DMS53 treated with DMSO at 0.1 percent for 48 hours (cell line): Measurements from ENCODE around the gene SH3PXD2A.
A peak's percentile ranks its signal among the peaks of the same experiment; 100 is the strongest.
"Not testable (repeated sequence)": the region's sequence is repeated elsewhere in the genome, so short reads cannot be mapped to it uniquely, and the experiment has no call there.

Experiments
- DNase-seq: peaks from one replicate; lab custom pipeline; 2025; ENCODE audit not compliant: unreplicated experiment; lab: John Stamatoyannopoulos, UW

SH3PXD2A gene

GRCh38 chr10:103793920-103794883 lies 61.2 kb downstream of the SH3PXD2A start:
- DNase-seq: peak; percentile 99

GRCh38 chr10:103793429-103793828 lies 61.9 kb downstream of the SH3PXD2A start:
- DNase-seq: peak; percentile 43

- no peak for DNase-seq
These were observed 62.8 kb downstream of the SH3PXD2A start for GRCh38 chr10:103792547-103792946.

- DNase-seq: no peak
These were observed 63.5 kb downstream of the SH3PXD2A start for GRCh38 chr10:103791858-103792257.

GRCh38 chr10:103791291-103791690 lies 64.1 kb downstream of the SH3PXD2A start:
- no peak for DNase-seq

GRCh38 chr10:103790580-103790979 lies 64.8 kb downstream of the SH3PXD2A start:
- no peak for DNase-seq

GRCh38 chr10:103789771-103790201 lies 65.6 kb downstream of the SH3PXD2A start:
- no peak for DNase-seq

GRCh38 chr10:103789161-103789560 lies 66.2 kb downstream of the SH3PXD2A start:
- DNase-seq: no peak

GRCh38 chr10:103787331-103787730 lies 68.0 kb downstream of the SH3PXD2A start:
- DNase-seq: no peak

- DNase-seq: no peak
These were observed 69.4 kb downstream of the SH3PXD2A start for GRCh38 chr10:103786020-103786419.

GRCh38 chr10:103784723-103785418 lies 70.5 kb downstream of the SH3PXD2A start:
- no peak for DNase-seq

- DNase-seq: no peak
These were observed 71.3 kb downstream of the SH3PXD2A start for GRCh38 chr10:103784089-103784488.

- DNase-seq: no peak
These were observed 71.7 kb downstream of the SH3PXD2A start for GRCh38 chr10:103783681-103784080.

- no peak for DNase-seq
These were observed 73.9 kb downstream of the SH3PXD2A start for GRCh38 chr10:103781329-103782061.

- DNase-seq: no peak
These were observed 74.9 kb downstream of the SH3PXD2A start for GRCh38 chr10:103780242-103781149.

- DNase-seq: no peak
These were observed 76.8 kb downstream of the SH3PXD2A start for GRCh38 chr10:103778358-103779139.

- DNase-seq: no peak
These were observed 78.3 kb downstream of the SH3PXD2A start for GRCh38 chr10:103776878-103777591.

GRCh38 chr10:103775776-103776175 lies 79.6 kb downstream of the SH3PXD2A start:
- no peak for DNase-seq

- DNase-seq: not testable (repeated sequence)
These were observed 82.5 kb downstream of the SH3PXD2A start for GRCh38 chr10:103772846-103773245.
